ENCODE data around the gene COQ4. TPM values are rescaled to one million over a fixed set of nuclear protein-coding genes. Genes with fewer than 3 reads are reported as not detected.

The COQ4 gene
- total RNA-seq, 1 experiment from 2014 or later: 45.8 TPM

- intact Hi-C loops (cut with micrococcal nuclease): loop anchor here (10.0 kb wide), 1 partner anchor 261 kb away; the partner anchor contains the start of gene SPTAN1
- no peak overlapping the region for H3K4me2 ChIP-seq (ENCODE audit: low read length)
Measured at GRCh38 chr9:128294142-128294541, 28.5 kb upstream of the COQ4 start.

GRCh38 chr9:128296340-128297220 lies 26.1 kb upstream of the COQ4 start:
- no peak for ATAC-seq
- H3K27me3 ChIP-seq (ENCODE audit: insufficient read depth, low read length): no peaks in the 10 kb centered on the region
- RAD21 ChIA-PET (ENCODE audit: low non-redundant PET in 1 of 2, low total read pairs in 2 of 2, uncharacterized antibody in 2 of 2, unreplicated experiment in 2 of 2): interaction anchor here in 1 of 2 experiments (1.0 kb wide), 1 partner anchor 10 kb away, joined by 4 read pairs; no protein-coding TSS in a partner anchor
- H4K20me1 ChIP-seq (ENCODE audit: insufficient read depth): no peaks in the 10 kb centered on the region
- H3K9me2 ChIP-seq (ENCODE audit: insufficient read depth): no peaks in the 10 kb centered on the region
- H3K4me2 ChIP-seq (ENCODE audit: low read length): no peak overlapping the region
- no TSS peak for BruUV-seq (replicated peaks)
- H3K27ac ChIP-seq (ENCODE audit: low read depth, low read length): no peak overlapping the region
- POLR2A ChIA-PET: interaction anchor here (2.2 kb wide), 1 partner anchor 45 kb away, joined by 9 read pairs; no protein-coding TSS in a partner anchor
- H3K4me3 ChIP-seq (replicated peaks in 1 of 2; ENCODE audit: low read depth in 1 of 2, low read length in 2 of 2): no peak overlapping the region
- no peak for DNase-seq (ENCODE audit: low read depth, low spot score)
- intact Hi-C loops (cut with micrococcal nuclease): loop anchor here (5.0 to 10.0 kb wide), 2 partner anchors 258 to 341 kb away; partner anchors contain the start of gene SPTAN1
- H3K9me3 ChIP-seq (ENCODE audit: control insufficient read depth in 1 of 2, insufficient read depth in 1 of 2, low read depth in 1 of 2, low read length in 2 of 2): no peaks in the 10 kb centered on the region
- no peaks in the 10 kb centered on the region for H3K36me3 ChIP-seq (ENCODE audit: control insufficient read depth in 1 of 2, insufficient read depth in 2 of 2, low read length in 2 of 2)
- H3K79me2 ChIP-seq (ENCODE audit: insufficient read depth, low read length): no peaks in the 10 kb centered on the region
- H2AFZ ChIP-seq (ENCODE audit: low read depth, low read length, poor library complexity, severe bottlenecking): no peak overlapping the region
- no peak overlapping the region for H3K9ac ChIP-seq (ENCODE audit: low read length)
- H3K4me1 ChIP-seq (ENCODE audit: control insufficient read depth in 1 of 2, insufficient read depth in 2 of 2, low read length in 2 of 2): peaks cover 5 to 29% of the 10 kb centered on the region in 2 experiments; a peak in 3 of 4 replicates
- CTCF ChIA-PET: interaction anchor here (1.8 to 4.3 kb wide), 4 partner anchors 45 to 114 kb away, joined by 11 to 40 read pairs (median 20); partner anchors contain the start of gene URM1
- TF ChIP-seq ATF3 (IDR thresholded peaks at IDR 0.05) (no peak), ZNF274 (IDR thresholded peaks at IDR 0.05; ENCODE audit: low read depth, low read length) (no peak), MAX (IDR thresholded peaks at IDR 0.05) (no peak), CBX3 (IDR thresholded peaks at IDR 0.05; ENCODE audit: low read depth) (no peak), ZBTB33 (IDR thresholded peaks at IDR 0.05; ENCODE audit: extremely low read depth, insufficient replicate concordance, low read length) (no peak), SP1 (IDR thresholded peaks at IDR 0.05; ENCODE audit: low read depth) (no peak), SRF (IDR thresholded peaks at IDR 0.05; ENCODE audit: low read depth) (no peak), SIN3A (IDR thresholded peaks at IDR 0.05; ENCODE audit: low read depth) (no peak), CTCF (IDR thresholded peaks at IDR 0.05 in 2 of 3, conservative IDR thresholded peaks at IDR 0.05 in 1 of 3; ENCODE audit: borderline replicate concordance in 1 of 3, insufficient read depth in 1 of 3, low read depth in 2 of 3, low read length in 2 of 3) (no peak), EGR1 (IDR thresholded peaks at IDR 0.05; ENCODE audit: low read depth) (no peak), FOSL1 (IDR thresholded peaks at IDR 0.05; ENCODE audit: low read depth) (no peak)

More at GRCh38 chr9:128294142-128294541, 28.5 kb upstream of the COQ4 start:
- ChIA-PET CTCF (interaction anchor here (0.7 to 4.3 kb wide), 6 partner anchors 39 to 341 kb away, joined by 3 to 40 read pairs (median 8); no protein-coding TSS in a partner anchor), POLR2A (no interaction called here), RAD21 (ENCODE audit: low non-redundant PET in 1 of 2, low total read pairs in 2 of 2, uncharacterized antibody in 2 of 2, unreplicated experiment in 2 of 2) (no interaction called here)
- Histone ChIP-seq H3K27me3 (ENCODE audit: insufficient read depth, low read length) (no peaks in the 10 kb centered on the region), H3K9ac (ENCODE audit: low read length) (no peak overlapping the region), H3K36me3 (ENCODE audit: control insufficient read depth in 1 of 2, insufficient read depth in 2 of 2, low read length in 2 of 2) (no peaks in the 10 kb centered on the region), H3K4me1 (ENCODE audit: control insufficient read depth in 1 of 2, insufficient read depth in 2 of 2, low read length in 2 of 2) (peaks cover 5 to 24% of the 10 kb centered on the region in 2 experiments; a peak in 3 of 4 replicates), H3K9me3 (ENCODE audit: control insufficient read depth in 1 of 2, insufficient read depth in 1 of 2, low read depth in 1 of 2, low read length in 2 of 2) (no peaks in the 10 kb centered on the region), H2AFZ (ENCODE audit: low read depth, low read length, poor library complexity, severe bottlenecking) (no peak overlapping the region), H3K79me2 (ENCODE audit: insufficient read depth, low read length) (no peaks in the 10 kb centered on the region), H3K4me3 (replicated peaks in 1 of 2; ENCODE audit: low read depth in 1 of 2, low read length in 2 of 2) (no peak overlapping the region), H3K27ac (ENCODE audit: low read depth, low read length) (no peak overlapping the region), H3K9me2 (ENCODE audit: insufficient read depth) (no peaks in the 10 kb centered on the region), H4K20me1 (ENCODE audit: insufficient read depth) (no peaks in the 10 kb centered on the region)
- DNase-seq (ENCODE audit: low read depth, low spot score) (no peak), ATAC-seq (no peak)
- no TSS peak for BruUV-seq (replicated peaks)
- no peak for TF ChIP-seq ELF1 (IDR thresholded peaks at IDR 0.05; ENCODE audit: borderline replicate concordance, low read depth)
- TF ChIP-seq RAD21 (IDR thresholded peaks at IDR 0.05; ENCODE audit: low read depth): no peak

Data from HCT116 (cell line).